ENCODE results near the gene XKRX. TPM values are rescaled to one million over a fixed set of nuclear protein-coding genes. Genes with fewer than 3 reads are reported as not detected.

The XKRX gene
- total and polyA plus RNA-seq, 9 donors, result 0.15 to 2.5 (median 0.22) TPM

GRCh38 chrX:100870527-100870926 lies 58.2 kb downstream of the XKRX start:
- Histone ChIP-seq H3K27ac (no peak overlapping the region), H3K36me3 (no peaks in the 10 kb centered on the region), H3K4me1 (ENCODE audit: insufficient read depth) (no peaks in the 10 kb centered on the region), H3K4me3 (no peak overlapping the region), H3K9me3 (no peaks in the 10 kb centered on the region), H3K27me3 (no peaks in the 10 kb centered on the region)
- no peak for DNase-seq
- 54 to 71% (median 71%) methylated on average over 5 of the region's 5 CpGs for WGBS, 3 donors
- intact Hi-C loops (cut with DNase I), result no loop called here
- TF ChIP-seq EP300 (IDR thresholded peaks at IDR 0.05), result no peak
- no peak for TF ChIP-seq CTCF (IDR thresholded peaks at IDR 0.05)
- no peak for TF ChIP-seq POLR2A (IDR thresholded peaks at IDR 0.05)

- DNase-seq, result no peak
- no peaks in the 10 kb centered on the region for H3K36me3 ChIP-seq
These were observed 60.4 kb downstream of the XKRX start for GRCh38 chrX:100868273-100868672.

GRCh38 chrX:100864657-100865391 lies 63.9 kb downstream of the XKRX start:
- H3K27ac ChIP-seq, result no peak overlapping the region
- H3K4me1 ChIP-seq (ENCODE audit: insufficient read depth), result no peaks in the 10 kb centered on the region
- WGBS, 3 donors, result 45 to 55% (median 51%) methylated on average over 2 of the region's 2 CpGs
- no peaks in the 10 kb centered on the region for H3K9me3 ChIP-seq
- TF ChIP-seq POLR2A (IDR thresholded peaks at IDR 0.05) (no peak), EP300 (IDR thresholded peaks at IDR 0.05) (no peak), CTCF (IDR thresholded peaks at IDR 0.05) (no peak)
- no peaks in the 10 kb centered on the region for H3K36me3 ChIP-seq
- H3K4me3 ChIP-seq, result no peak overlapping the region
- no peaks in the 10 kb centered on the region for H3K27me3 ChIP-seq
- DNase-seq, result no peak
- intact Hi-C loops (cut with DNase I), result no loop called here

More at GRCh38 chrX:100868273-100868672, 60.4 kb downstream of the XKRX start:
- WGBS, 3 donors, result 44 to 54% (median 50%) methylated on average over 2 of the region's 2 CpGs
- H3K9me3 ChIP-seq, result no peaks in the 10 kb centered on the region
- TF ChIP-seq EP300 (IDR thresholded peaks at IDR 0.05), result no peak
- no peak for TF ChIP-seq POLR2A (IDR thresholded peaks at IDR 0.05)
- TF ChIP-seq CTCF (IDR thresholded peaks at IDR 0.05), result no peak
- H3K4me1 ChIP-seq (ENCODE audit: insufficient read depth), result no peaks in the 10 kb centered on the region
- intact Hi-C loops (cut with DNase I), result no loop called here
- no peak overlapping the region for H3K4me3 ChIP-seq
- H3K27me3 ChIP-seq, result no peaks in the 10 kb centered on the region
- no peak overlapping the region for H3K27ac ChIP-seq

Other genes starting within 250 kb of the XKRX start
- 100 to 1,000 TPM in 4 of 7 donors, 10 to 100 TPM in 3; 42.0 to 132 (median 112) TPM for gene SYTL4, start 196.8 kb downstream of the XKRX start, total RNA-seq
- 10 to 100 TPM; 61.1 to 68.0 TPM for gene SYTL4, start 196.8 kb downstream of the XKRX start, polyA plus RNA-seq
- 10 to 100 TPM in 3 of 7 donors, 1 to 10 TPM in 4; 6.3 to 12.8 (median 9.6) TPM for gene CSTF2, start 108.5 kb downstream of the XKRX start, total RNA-seq
- gene CSTF2, start 108.5 kb downstream of the XKRX start, polyA plus RNA-seq, result 10 to 100 TPM in 1 of 2 donors, 1 to 10 TPM in 1; 4.4 to 12.5 TPM
- gene NOX1, start 54.6 kb downstream of the XKRX start, total RNA-seq, result not detected
- under 1 TPM; 0.06 to 0.28 TPM for gene NOX1, start 54.6 kb downstream of the XKRX start, polyA plus RNA-seq
- not detected for gene ARL13A, start 40.8 kb upstream of the XKRX start, total RNA-seq
- not detected for gene ARL13A, start 40.8 kb upstream of the XKRX start, polyA plus RNA-seq
- 10 to 100 TPM in 6 of 7 donors, 1 to 10 TPM in 1; 9.9 to 18.1 (median 15.3) TPM for gene TRMT2B, start 123.2 kb upstream of the XKRX start, total RNA-seq
- 10 to 100 TPM in 1 of 2 donors, 1 to 10 TPM in 1; 8.8 to 12.9 TPM for gene TRMT2B, start 123.2 kb upstream of the XKRX start, polyA plus RNA-seq
- gene TMEM35A, start 150.0 kb upstream of the XKRX start, total RNA-seq, result 1 to 10 TPM; 2.0 to 7.8 (median 3.5) TPM
- gene TMEM35A, start 150.0 kb upstream of the XKRX start, polyA plus RNA-seq, result 10 to 100 TPM in 1 of 2 donors, 1 to 10 TPM in 1; 7.7 to 19.7 TPM
- 1 to 10 TPM; 1.2 to 3.3 (median 2.1) TPM for gene CENPI, start 169.3 kb upstream of the XKRX start, total RNA-seq
- gene CENPI, start 169.3 kb upstream of the XKRX start, polyA plus RNA-seq, result 1 to 10 TPM in 1 of 2 donors, under 1 TPM in 1; 0.92 to 1.6 TPM

All from ovary (tissue), 9 donors.